GM06990 (cell line): ENCODE measurements around the gene CNR2.

Source experiments
- DNase-seq: peaks from one replicate; pipeline ENCODE4 v3.0.0-alpha.2; 2011; ENCODE audit not compliant: insufficient read length; ENCODE audit errors: extremely low read depth
- H3K27me3 ChIP-seq: replicated peaks from 2 replicates; pipeline ENCODE4 v1.6.0; 2011; ENCODE audit warnings: low read length; ENCODE audit not compliant: control insufficient read depth, insufficient read depth
- H3K36me3 ChIP-seq: 2 replicates; pipeline ENCODE4 v1.5.1; 2011; ENCODE audit warnings: low read length; ENCODE audit not compliant: control insufficient read depth, insufficient read depth
- H3K4me3 ChIP-seq: replicated peaks from 2 replicates; pipeline ENCODE4 v1.5.1; 2011; ENCODE audit warnings: low read depth, mild to moderate bottlenecking, control low read depth, low read length
- CTCF ChIP-seq: IDR thresholded peaks from 2 replicates; pipeline ENCODE4 v1.5.1; 2011; ENCODE audit warnings: low read length, control low read depth, mild to moderate bottlenecking, inconsistent platforms; ENCODE audit not compliant: insufficient read depth, poor library complexity, severe bottlenecking

CNR2 gene

GRCh38 chr1:23899070-23899469 is 14.1 kb downstream of the CNR2 start:
- H3K36me3 ChIP-seq, result peaks cover 9% of the 10 kb centered on the region
- TF ChIP-seq CTCF, result no peak
- DNase-seq, result no peak

GRCh38 chr1:23897083-23897482 is 16.1 kb downstream of the CNR2 start:
- TF ChIP-seq CTCF, result no peak
- Histone ChIP-seq H3K36me3 (peaks cover 5% of the 10 kb centered on the region), H3K27me3 (no peaks in the 10 kb centered on the region), H3K4me3 (no peak overlapping the region)
- no peak for DNase-seq

More at GRCh38 chr1:23899070-23899469, 14.1 kb downstream of the CNR2 start:
- Histone ChIP-seq H3K4me3 (no peak overlapping the region), H3K27me3 (no peaks in the 10 kb centered on the region)

GRCh38 chr1:23896491-23896890 is 16.7 kb downstream of the CNR2 start:
- Histone ChIP-seq H3K27me3 (no peaks in the 10 kb centered on the region), H3K4me3 (no peak overlapping the region)
- TF ChIP-seq CTCF, result no peak

DNA sequence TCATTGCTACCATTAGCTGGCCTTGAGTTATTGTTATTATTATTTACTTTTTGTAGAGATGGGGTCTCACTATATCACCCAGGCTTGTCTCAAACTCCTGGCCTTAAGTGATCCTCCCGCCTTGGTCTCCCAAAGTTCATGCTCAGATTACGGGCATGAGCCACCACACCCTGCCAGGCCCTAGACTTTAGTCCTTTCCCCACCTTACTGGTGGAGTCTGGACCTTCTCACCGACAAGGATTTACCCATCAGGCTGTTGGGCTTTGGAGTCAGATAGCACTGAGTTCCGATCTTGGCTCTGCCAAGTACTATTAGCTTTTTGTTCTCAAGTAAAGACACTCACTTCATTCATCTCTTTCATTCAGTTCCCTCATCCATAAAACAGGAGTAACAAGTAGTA is 17.2 kb downstream of the CNR2 start:
- H3K27me3 ChIP-seq, result no peaks in the 10 kb centered on the region
- DNase-seq, result no peak
- H3K36me3 ChIP-seq, result peaks cover 1% of the 10 kb centered on the region; the same call in 1 of the 2 replicates
- H3K4me3 ChIP-seq, result no peak overlapping the region
- no peak for TF ChIP-seq CTCF

More at GRCh38 chr1:23896491-23896890, 16.7 kb downstream of the CNR2 start:
- DNase-seq, result no peak
- peaks cover 5% of the 10 kb centered on the region; the same call in 1 of the 2 replicates for H3K36me3 ChIP-seq

- DNase-seq, result no peak
- no peaks in the 10 kb centered on the region; the same call in 1 of the 2 replicates for H3K36me3 ChIP-seq
Measured at GRCh38 chr1:23895082-23895481, 18.1 kb downstream of the CNR2 start.

More at GRCh38 chr1:23895082-23895481, 18.1 kb downstream of the CNR2 start:
- Histone ChIP-seq H3K27me3 (no peaks in the 10 kb centered on the region), H3K4me3 (no peak overlapping the region)
- TF ChIP-seq CTCF, result no peak
